Panc1 (cell line): ENCODE measurements around the gene ATP8B1. TPM values are rescaled to one million over a fixed set of nuclear protein-coding genes. Genes with fewer than 3 reads are reported as not detected.

ENCODE experiments used
- ATAC-seq: fragments of 200-7000 bp; cut with Tn5 transposase; 2 replicates; pipeline ENCODE4 v1.9.1; 2020; ENCODE audit warnings: mild to moderate bottlenecking, moderate library complexity
- BruUV-seq: library from RNA; stranded (reverse); fragments of 400-500 nt; replicated peaks from 2 replicates; lab custom pipeline; 2021; lab: Mats Ljungman, UMichigan
- CTCF ChIA-PET: fragments of 300-600 bp; sonication (Branson Sonifier 250); formaldehyde crosslinking; loops from one replicate; lab custom pipeline; 2022; ENCODE audit warnings: antibody characterized with exemption; lab: Charles Lee
- POLR2A ChIA-PET: fragments of 300-600 bp; sonication (Branson Sonifier 250); formaldehyde crosslinking; loops from one replicate; lab custom pipeline; 2022; ENCODE audit warnings: antibody characterized with exemption; lab: Charles Lee
- DNase-seq: peaks from one replicate; pipeline ENCODE4 v3.0.0-alpha.2; 2010; ENCODE audit warnings: low read depth, low spot score
- H3K27ac ChIP-seq: 2 replicates; pipeline ENCODE4 v1.5.1; 2011; ENCODE audit warnings: mild to moderate bottlenecking, low read length, inconsistent platforms
- H3K27me3 ChIP-seq: fragments of 200-500 bp; sonication (Bioruptor generic); 2 replicates; pipeline ENCODE4 v1.6.0; 2014; ENCODE audit warnings: low read length, inconsistent platforms; ENCODE audit not compliant: control insufficient read depth, insufficient read depth
- H3K36me3 ChIP-seq: fragments of 200-500 bp; sonication (Bioruptor generic); 2 replicates; pipeline ENCODE4 v1.5.1; 2014; ENCODE audit warnings: inconsistent platforms, mild to moderate bottlenecking, low read length, moderate library complexity; ENCODE audit not compliant: control insufficient read depth, insufficient read depth
- H3K4me1 ChIP-seq: 2 replicates; pipeline ENCODE4 v1.5.1; 2011; ENCODE audit warnings: inconsistent platforms, mild to moderate bottlenecking, low read length, moderate library complexity; ENCODE audit not compliant: control insufficient read depth, insufficient read depth
- H3K4me3 ChIP-seq, 2 experiments: 2 replicates each; pipeline ENCODE4 v1.5.1; 2011 to 2012; ENCODE audit warnings: low read depth in 2 of 2, low read length in 2 of 2, mild to moderate bottlenecking in 2 of 2, inconsistent platforms in 1 of 2, moderate library complexity in 1 of 2
- H3K9me3 ChIP-seq: fragments of 200-500 bp; sonication (Bioruptor generic); 2 replicates; pipeline ENCODE4 v1.5.1; 2014; ENCODE audit warnings: low read depth, mild to moderate bottlenecking, inconsistent platforms, low read length, moderate library complexity; ENCODE audit not compliant: control insufficient read depth, insufficient read depth
- CTCF ChIP-seq: fragments of 450-650 bp; IDR thresholded peaks from 2 replicates; pipeline ENCODE4 v1.5.1; 2017; ENCODE audit warnings: mild to moderate bottlenecking
- POLR2AphosphoS5 ChIP-seq: IDR thresholded peaks from 2 replicates; pipeline ENCODE4 v1.6.1; 2012; ENCODE audit warnings: mild to moderate bottlenecking, low read depth, low read length, moderate library complexity
- SIN3A ChIP-seq: IDR thresholded peaks from 2 replicates; pipeline ENCODE4 v1.6.1; 2012; ENCODE audit warnings: low read depth, mild to moderate bottlenecking, low read length, moderate library complexity, borderline replicate concordance; ENCODE audit not compliant: insufficient read depth
- TCF7L2 ChIP-seq: IDR thresholded peaks from 2 replicates; pipeline ENCODE4 v1.6.1; 2011; ENCODE audit warnings: mild to moderate bottlenecking, low read depth, low read length, inconsistent platforms
- in situ Hi-C: cut with HindIII; loops from 2 replicates; pipeline ENCODE4 v1.10.0; 2016; ENCODE audit warnings: low sequenced_read_pairs, low pct_unique_long_range_greater_than_20kb
- intact Hi-C: fragments of 100-400 bp; cut with micrococcal nuclease; formaldehyde crosslinking; loops from one replicate; pipeline ENCODE4 v1.10.0; 2022; ENCODE audit not compliant: unreplicated experiment
- total RNA-seq: library from RNA; stranded (reverse); gene quantifications from one replicate; pipeline ENCODE4 v1.2.1, GENCODE V29; 2021; ENCODE audit not compliant: unreplicated experiment
- TF ChIP-seq, protein P1 (sequence below), 2 experiments: IDR thresholded peaks; 2 replicates each; pipeline ENCODE4 v1.6.1; 2011 to 2012; ENCODE audit warnings: low read depth in 2 of 2, control low read depth in 1 of 2, low read length in 1 of 2, mild to moderate bottlenecking in 1 of 2, moderate library complexity in 1 of 2; ENCODE audit not compliant: insufficient read depth in 1 of 2

Gene ATP8B1
- total RNA-seq, 1 experiment from 2014 or later: 12.5 TPM

- ATAC-seq: no peak
- in situ Hi-C loops (no loop called here), intact Hi-C loops (no loop called here)
- Histone ChIP-seq H3K4me3 (no peak overlapping the region), H3K9me3 (no peaks in the 10 kb centered on the region), H3K27me3 (no peaks in the 10 kb centered on the region), H3K36me3 (no peaks in the 10 kb centered on the region), H3K4me1 (peaks cover 52% of the 10 kb centered on the region), H3K27ac (no peak overlapping the region)
- TF ChIP-seq TCF7L2 (no peak), POLR2AphosphoS5 (no peak), SIN3A (no peak), CTCF (no peak)
- TF ChIP-seq, protein P1, sequence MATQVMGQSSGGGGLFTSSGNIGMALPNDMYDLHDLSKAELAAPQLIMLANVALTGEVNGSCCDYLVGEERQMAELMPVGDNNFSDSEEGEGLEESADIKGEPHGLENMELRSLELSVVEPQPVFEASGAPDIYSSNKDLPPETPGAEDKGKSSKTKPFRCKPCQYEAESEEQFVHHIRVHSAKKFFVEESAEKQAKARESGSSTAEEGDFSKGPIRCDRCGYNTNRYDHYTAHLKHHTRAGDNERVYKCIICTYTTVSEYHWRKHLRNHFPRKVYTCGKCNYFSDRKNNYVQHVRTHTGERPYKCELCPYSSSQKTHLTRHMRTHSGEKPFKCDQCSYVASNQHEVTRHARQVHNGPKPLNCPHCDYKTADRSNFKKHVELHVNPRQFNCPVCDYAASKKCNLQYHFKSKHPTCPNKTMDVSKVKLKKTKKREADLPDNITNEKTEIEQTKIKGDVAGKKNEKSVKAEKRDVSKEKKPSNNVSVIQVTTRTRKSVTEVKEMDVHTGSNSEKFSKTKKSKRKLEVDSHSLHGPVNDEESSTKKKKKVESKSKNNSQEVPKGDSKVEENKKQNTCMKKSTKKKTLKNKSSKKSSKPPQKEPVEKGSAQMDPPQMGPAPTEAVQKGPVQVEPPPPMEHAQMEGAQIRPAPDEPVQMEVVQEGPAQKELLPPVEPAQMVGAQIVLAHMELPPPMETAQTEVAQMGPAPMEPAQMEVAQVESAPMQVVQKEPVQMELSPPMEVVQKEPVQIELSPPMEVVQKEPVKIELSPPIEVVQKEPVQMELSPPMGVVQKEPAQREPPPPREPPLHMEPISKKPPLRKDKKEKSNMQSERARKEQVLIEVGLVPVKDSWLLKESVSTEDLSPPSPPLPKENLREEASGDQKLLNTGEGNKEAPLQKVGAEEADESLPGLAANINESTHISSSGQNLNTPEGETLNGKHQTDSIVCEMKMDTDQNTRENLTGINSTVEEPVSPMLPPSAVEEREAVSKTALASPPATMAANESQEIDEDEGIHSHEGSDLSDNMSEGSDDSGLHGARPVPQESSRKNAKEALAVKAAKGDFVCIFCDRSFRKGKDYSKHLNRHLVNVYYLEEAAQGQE (IDR thresholded peaks at IDR 0.05; ENCODE audit: insufficient read depth in 1 of 2, low read depth in 2 of 2, low read length in 1 of 2): no peak
- no peak for DNase-seq
- CTCF ChIA-PET: no interaction called here
- no TSS peak for BruUV-seq
- POLR2A ChIA-PET: interaction anchor here (0.5 kb wide), 1 partner anchor 205 kb away, joined by 4 read pairs; no protein-coding TSS in a partner anchor
Observed at GRCh38 chr18:57794951-57795728, 8.0 kb downstream of the ATP8B1 start.

GRCh38 chr18:57793302-57793986 lies 9.7 kb downstream of the ATP8B1 start:
- Histone ChIP-seq H3K27me3 (no peaks in the 10 kb centered on the region), H3K36me3 (no peaks in the 10 kb centered on the region), H3K4me3 (peak overlapping the region; percentile 3 to 43; a peak in 3 of 4 replicates), H3K9me3 (no peaks in the 10 kb centered on the region), H3K4me1 (peaks cover 60% of the 10 kb centered on the region), H3K27ac (peak overlapping the region; percentile 69)
- no peak for DNase-seq
- BruUV-seq: no TSS peak
- CTCF ChIA-PET: no interaction called here
- TF ChIP-seq TCF7L2: no peak
- peak; percentile 60 for ATAC-seq
- POLR2A ChIA-PET: no interaction called here
- intact Hi-C loops: no loop called here
- in situ Hi-C loops: no loop called here
